Activated naive CD4-positive, alpha-beta T cell treated with anti-CD3 and anti-CD28 coated beads, Interleukin-2, amount 50 U/mL, for 24 hours (primary cell): ENCODE data around the gene CXorf66.
"Not testable (repeated sequence)": the region's sequence is repeated elsewhere in the genome, so short reads cannot be mapped to it uniquely, and the experiment has no call there.

Source experiments
- H3K27ac Mint-ChIP-seq: one replicate; pipeline ENCODE4 v1.8.0; 2021; ENCODE audit warnings: mild to moderate bottlenecking, mixed read lengths
- H3K27me3 Mint-ChIP-seq: one replicate; pipeline ENCODE4 v1.8.0; 2021; ENCODE audit warnings: mixed read lengths
- H3K36me3 Mint-ChIP-seq: one replicate; pipeline ENCODE4 v1.8.0; 2021; ENCODE audit warnings: mixed read lengths
- H3K4me1 Mint-ChIP-seq: one replicate; pipeline ENCODE4 v1.8.0; 2021; ENCODE audit warnings: mixed read lengths
- H3K4me3 Mint-ChIP-seq: one replicate; pipeline ENCODE4 v1.8.0; 2021; ENCODE audit warnings: mild to moderate bottlenecking, mixed read lengths
- H3K9me3 Mint-ChIP-seq: one replicate; pipeline ENCODE4 v1.8.0; 2021; ENCODE audit warnings: mixed read lengths

The CXorf66 gene, protein sequence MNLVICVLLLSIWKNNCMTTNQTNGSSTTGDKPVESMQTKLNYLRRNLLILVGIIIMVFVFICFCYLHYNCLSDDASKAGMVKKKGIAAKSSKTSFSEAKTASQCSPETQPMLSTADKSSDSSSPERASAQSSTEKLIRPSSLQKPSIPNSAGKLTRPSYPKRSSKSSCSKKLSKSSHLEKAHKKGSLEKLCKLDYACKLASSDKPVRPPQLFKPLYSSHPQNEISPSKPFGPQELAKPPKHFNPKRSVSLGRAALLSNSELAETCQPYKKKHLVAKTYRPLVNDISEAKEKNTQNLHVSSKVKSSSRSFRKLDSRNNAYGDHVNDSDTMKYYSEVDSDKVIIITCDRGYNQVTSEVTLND

GRCh38 chrX:139965421-139965820, at the start of gene CXorf66:
Gene CXorf66 (minus strand): TSS chrX:139965521. CDS start chrX:139965496, 25 bp downstream.
- Mint-ChIP-seq H3K4me1 (no peaks in the 10 kb centered on the region), H3K36me3 (no peaks in the 10 kb centered on the region), H3K4me3 (no peak within 1 kb of the TSS), H3K27me3 (peaks cover 6% of the 10 kb centered on the region), H3K9me3 (no peaks in the 10 kb centered on the region), H3K27ac (no peak within 1 kb of the TSS)

GRCh38 chrX:139982856-139983255, 17.5 kb upstream of the CXorf66 start:
- no peaks in the 10 kb centered on the region for H3K4me1 Mint-ChIP-seq
- H3K27me3 Mint-ChIP-seq: no peaks in the 10 kb centered on the region
- no peaks in the 10 kb centered on the region for H3K9me3 Mint-ChIP-seq
- no peak overlapping the region for H3K4me3 Mint-ChIP-seq
- H3K27ac Mint-ChIP-seq: no peak overlapping the region
- H3K36me3 Mint-ChIP-seq: no peaks in the 10 kb centered on the region

- Mint-ChIP-seq H3K36me3 (no peaks in the 10 kb centered on the region), H3K27ac (no peak overlapping the region), H3K9me3 (no peaks in the 10 kb centered on the region), H3K27me3 (peaks cover 7% of the 10 kb centered on the region), H3K4me3 (no peak overlapping the region), H3K4me1 (no peaks in the 10 kb centered on the region)
Observed at GRCh38 chrX:139974471-139974870, 9.2 kb upstream of the CXorf66 start.

DNA sequence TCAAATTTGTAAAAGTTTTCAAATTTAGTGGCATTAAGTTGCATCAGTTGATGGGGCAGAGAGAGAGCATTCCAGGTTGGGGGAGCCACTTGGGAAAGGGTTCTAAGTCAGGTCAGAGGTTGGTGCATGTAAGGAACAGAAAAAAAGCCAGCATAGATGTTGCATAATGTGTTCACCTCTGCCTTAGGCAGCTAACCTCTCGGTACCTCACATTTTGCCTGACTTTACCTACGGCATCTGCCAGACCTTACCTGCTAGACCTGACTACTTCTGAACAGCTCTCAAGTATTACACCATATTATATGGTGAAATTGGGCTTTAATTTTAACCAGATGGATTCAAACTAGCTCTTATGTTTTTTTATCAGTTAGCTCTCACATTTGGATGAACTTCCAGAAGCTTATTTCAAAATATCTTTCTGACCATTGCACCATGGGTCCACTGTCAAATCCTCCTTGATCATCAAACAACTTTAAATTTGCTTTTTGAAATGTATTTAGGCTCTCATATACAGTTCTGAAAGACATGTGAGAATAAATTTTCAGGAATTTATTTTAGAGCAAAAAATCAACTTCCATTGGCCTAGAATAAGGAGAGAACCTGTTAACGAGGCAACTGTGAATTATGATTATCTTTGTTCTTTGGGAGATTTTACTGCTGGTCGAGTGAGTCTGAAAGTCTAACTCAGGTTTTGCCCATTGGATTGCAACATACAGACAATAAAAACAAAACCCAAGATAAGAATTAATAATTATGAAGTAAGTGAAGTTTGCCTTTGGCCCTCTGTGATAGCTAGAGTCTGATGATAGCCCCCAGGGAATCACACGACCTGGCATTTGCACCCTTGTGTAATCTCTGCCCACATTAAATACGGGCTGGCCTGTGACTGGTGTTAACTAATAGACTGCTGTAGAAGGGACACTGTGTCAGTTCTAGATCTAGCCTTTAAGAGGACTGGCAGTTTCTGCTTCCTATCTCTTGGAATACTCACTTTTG, 7.6 kb upstream of the CXorf66 start:
- H3K9me3 Mint-ChIP-seq: no peaks in the 10 kb centered on the region
- H3K27me3 Mint-ChIP-seq: peaks cover 11% of the 10 kb centered on the region
- H3K27ac Mint-ChIP-seq: no peak overlapping the region
- H3K4me3 Mint-ChIP-seq: no peak overlapping the region
- no peaks in the 10 kb centered on the region for H3K36me3 Mint-ChIP-seq
- H3K4me1 Mint-ChIP-seq: no peaks in the 10 kb centered on the region

DNA sequence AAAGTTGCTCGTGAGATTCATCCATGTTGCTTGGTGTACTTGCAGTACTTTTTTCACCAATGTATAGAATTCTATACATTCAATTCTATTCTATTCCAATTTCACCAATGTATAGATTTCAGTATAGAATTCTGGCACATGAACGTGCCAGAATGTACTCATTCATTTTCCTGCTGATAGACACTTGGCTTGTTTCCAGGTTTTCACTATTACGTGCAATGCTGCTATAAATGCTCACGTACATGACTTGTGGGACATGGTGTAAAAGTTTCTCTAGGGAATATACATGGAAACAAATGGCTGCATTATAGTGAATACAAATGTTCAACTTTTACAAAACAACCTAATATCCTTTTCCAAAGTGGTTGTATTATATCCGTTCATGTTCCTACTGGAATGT, 6.8 kb upstream of the CXorf66 start:
- peaks cover 11% of the 10 kb centered on the region for H3K27me3 Mint-ChIP-seq
- H3K36me3 Mint-ChIP-seq: no peaks in the 10 kb centered on the region
- H3K4me3 Mint-ChIP-seq: no peak overlapping the region
- H3K4me1 Mint-ChIP-seq: no peaks in the 10 kb centered on the region
- no peak overlapping the region for H3K27ac Mint-ChIP-seq
- H3K9me3 Mint-ChIP-seq: no peaks in the 10 kb centered on the region

DNA sequence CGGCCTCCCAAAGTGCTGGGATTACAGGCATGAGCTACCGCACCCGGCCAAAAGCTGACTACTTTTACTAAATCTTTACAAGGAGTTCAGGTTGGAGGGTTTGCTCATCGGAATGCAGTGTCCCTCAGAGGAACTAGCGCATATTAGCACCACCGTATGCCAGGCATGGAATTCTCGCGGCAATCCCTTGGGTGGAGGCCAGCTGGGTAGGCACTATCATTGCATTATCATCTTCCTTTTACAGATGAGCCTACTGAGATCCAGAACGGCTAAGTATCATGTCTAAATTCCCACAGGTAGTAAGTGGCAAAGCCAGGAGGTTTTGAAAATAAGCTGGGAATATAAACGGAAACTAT, 6.1 kb upstream of the CXorf66 start:
- Mint-ChIP-seq H3K9me3 (no peaks in the 10 kb centered on the region), H3K36me3 (no peaks in the 10 kb centered on the region), H3K27ac (no peak overlapping the region), H3K4me3 (no peak overlapping the region), H3K4me1 (no peaks in the 10 kb centered on the region), H3K27me3 (peaks cover 11% of the 10 kb centered on the region)

GRCh38 chrX:139969286-139969685, 4.0 kb upstream of the CXorf66 start:
- Mint-ChIP-seq H3K36me3 (no peaks in the 10 kb centered on the region), H3K4me1 (no peaks in the 10 kb centered on the region), H3K9me3 (no peaks in the 10 kb centered on the region), H3K27me3 (peaks cover 11% of the 10 kb centered on the region), H3K4me3 (no peak overlapping the region), H3K27ac (no peak overlapping the region)

GRCh38 chrX:139967750-139968149, 2.4 kb upstream of the CXorf66 start:
- H3K9me3 Mint-ChIP-seq: no peaks in the 10 kb centered on the region
- no peak overlapping the region for H3K27ac Mint-ChIP-seq

DNA sequence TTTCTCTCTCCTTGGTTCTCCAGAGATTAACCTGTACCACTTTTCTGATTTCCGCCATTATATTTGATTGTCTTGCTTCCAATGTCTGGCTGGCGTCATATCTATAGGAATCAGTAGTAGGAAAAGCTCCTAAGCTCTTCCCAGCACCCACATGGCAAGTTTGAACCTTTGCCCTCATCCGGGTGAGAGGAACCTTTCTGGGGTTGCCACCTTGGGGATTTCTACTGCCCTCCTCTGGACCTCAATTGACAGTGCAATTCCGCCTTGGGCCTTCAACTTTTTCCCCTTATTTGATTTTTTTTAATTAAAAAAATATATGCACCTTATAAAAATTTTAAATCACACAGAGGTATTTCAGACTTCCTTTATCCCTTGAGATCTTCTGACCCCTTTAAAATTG, 2.0 kb upstream of the CXorf66 start:
- H3K9me3 Mint-ChIP-seq: no peaks in the 10 kb centered on the region
- no peaks in the 10 kb centered on the region for H3K36me3 Mint-ChIP-seq
- H3K4me3 Mint-ChIP-seq: no peak overlapping the region
- no peak overlapping the region for H3K27ac Mint-ChIP-seq
- H3K27me3 Mint-ChIP-seq: peaks cover 11% of the 10 kb centered on the region
- no peaks in the 10 kb centered on the region for H3K4me1 Mint-ChIP-seq

More at GRCh38 chrX:139967750-139968149, 2.4 kb upstream of the CXorf66 start:
- Mint-ChIP-seq H3K4me3 (no peak overlapping the region), H3K36me3 (no peaks in the 10 kb centered on the region), H3K27me3 (peaks cover 11% of the 10 kb centered on the region), H3K4me1 (no peaks in the 10 kb centered on the region)

- not testable (repeated sequence) for H3K36me3 Mint-ChIP-seq, H3K4me1 Mint-ChIP-seq, H3K4me3 Mint-ChIP-seq, H3K9me3 Mint-ChIP-seq, H3K27ac Mint-ChIP-seq, H3K27me3 Mint-ChIP-seq
Observed at GRCh38 chrX:139966159-139966558, 838 bp upstream of the CXorf66 start.

DNA sequence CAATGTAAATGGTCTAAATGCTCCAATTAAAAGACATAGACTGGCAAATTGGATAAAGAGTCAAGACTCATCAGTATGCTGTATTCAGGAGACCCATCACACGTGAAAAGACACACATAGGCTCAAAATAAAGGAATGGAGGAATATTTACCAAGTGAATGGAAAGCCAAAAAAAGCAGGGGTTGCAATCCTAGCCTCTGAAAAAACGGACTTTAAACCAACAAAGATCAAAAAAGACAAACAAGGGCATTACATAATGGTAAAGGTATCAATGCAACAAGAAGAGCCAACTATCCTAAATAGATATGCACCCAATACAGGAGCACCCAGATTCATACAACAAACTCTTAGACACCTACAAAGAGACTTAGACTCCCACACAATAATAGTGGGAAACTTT, 4.2 kb downstream of the CXorf66 start:
- H3K9me3 Mint-ChIP-seq, H3K4me1 Mint-ChIP-seq, H3K4me3 Mint-ChIP-seq, H3K36me3 Mint-ChIP-seq, H3K27ac Mint-ChIP-seq, H3K27me3 Mint-ChIP-seq: not testable (repeated sequence)

DNA sequence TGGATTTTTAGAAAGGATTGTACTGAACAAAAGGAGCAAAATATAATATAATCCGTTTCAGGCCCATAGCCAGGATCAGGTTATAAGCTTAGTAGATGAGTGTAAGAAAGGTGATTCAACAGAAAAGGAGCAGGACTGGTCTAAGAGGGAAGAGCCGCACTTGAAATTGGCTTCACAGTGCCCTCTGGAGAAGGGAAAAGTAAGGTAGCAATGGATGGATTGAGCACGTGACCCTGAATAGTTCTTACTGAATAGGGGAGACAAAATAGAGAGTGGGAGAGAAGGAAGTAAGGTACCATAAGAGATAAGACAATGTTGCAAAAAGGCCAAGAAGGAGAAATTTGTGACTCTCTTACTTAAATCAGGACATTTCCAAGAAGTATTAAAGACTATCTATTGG, 15.6 kb downstream of the CXorf66 start:
- no peaks in the 10 kb centered on the region for H3K36me3 Mint-ChIP-seq
- H3K4me1 Mint-ChIP-seq: no peaks in the 10 kb centered on the region
- no peak overlapping the region for H3K27ac Mint-ChIP-seq
- H3K9me3 Mint-ChIP-seq: no peaks in the 10 kb centered on the region
- no peak overlapping the region for H3K4me3 Mint-ChIP-seq
- no peaks in the 10 kb centered on the region for H3K27me3 Mint-ChIP-seq

GRCh38 chrX:139945075-139945474, 20.2 kb downstream of the CXorf66 start:
- no peaks in the 10 kb centered on the region for H3K27me3 Mint-ChIP-seq
- H3K9me3 Mint-ChIP-seq: no peaks in the 10 kb centered on the region
- no peak overlapping the region for H3K27ac Mint-ChIP-seq
- H3K4me3 Mint-ChIP-seq: no peak overlapping the region
- H3K4me1 Mint-ChIP-seq: no peaks in the 10 kb centered on the region
- no peaks in the 10 kb centered on the region for H3K36me3 Mint-ChIP-seq

DNA sequence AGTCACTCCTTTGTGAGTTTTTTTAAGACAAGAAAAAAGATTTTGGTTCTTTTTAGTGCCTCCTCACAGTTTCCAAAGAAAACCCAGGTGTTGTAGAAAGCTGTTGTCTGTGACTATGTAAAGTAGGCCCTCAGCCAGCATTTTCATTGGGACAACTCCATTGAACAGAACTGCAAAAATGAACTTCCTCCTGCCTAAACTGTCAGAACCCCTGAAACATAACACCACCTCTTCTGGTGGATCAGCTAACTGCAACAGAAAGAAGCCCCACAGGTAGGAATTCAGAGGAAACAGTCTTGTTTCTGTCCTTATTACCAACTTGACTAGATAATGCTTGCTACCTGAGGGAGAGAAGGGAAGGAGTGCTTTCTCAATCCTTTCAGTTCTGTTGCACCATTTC, 29.1 kb downstream of the CXorf66 start:
- no peaks in the 10 kb centered on the region for H3K36me3 Mint-ChIP-seq
- H3K4me3 Mint-ChIP-seq: no peak overlapping the region
- H3K9me3 Mint-ChIP-seq: no peaks in the 10 kb centered on the region
- no peaks in the 10 kb centered on the region for H3K27me3 Mint-ChIP-seq
- H3K27ac Mint-ChIP-seq: no peak overlapping the region
- peaks cover 4% of the 10 kb centered on the region for H3K4me1 Mint-ChIP-seq

- Mint-ChIP-seq H3K36me3 (no peaks in the 10 kb centered on the region), H3K27ac (no peak overlapping the region), H3K4me1 (peaks cover 25% of the 10 kb centered on the region), H3K27me3 (no peaks in the 10 kb centered on the region), H3K4me3 (peak overlapping the region; percentile 88), H3K9me3 (no peaks in the 10 kb centered on the region)
Observed at GRCh38 chrX:139933904-139934303, 31.4 kb downstream of the CXorf66 start.
